Activated gamma-delta T cell treated with Interleukin-2 at 50 U/mL for 16 hours (primary cell): ENCODE results near the gene RAMP1.

ENCODE experiments used
- DNase-seq: peaks from one replicate; pipeline ENCODE4 v3.0.0-alpha.2; 2020

The RAMP1 gene

GRCh38 chr2:237896507-237896892 is 37.1 kb downstream of the RAMP1 start:
- DNase-seq = no peak

- DNase-seq = no peak
These were observed 37.5 kb downstream of the RAMP1 start for GRCh38 chr2:237896956-237897355.

- DNase-seq = no peak
These were observed 38.6 kb downstream of the RAMP1 start for GRCh38 chr2:237898057-237898414.

- DNase-seq = no peak
These were observed 41.7 kb downstream of the RAMP1 start for GRCh38 chr2:237900891-237901831.

DNA sequence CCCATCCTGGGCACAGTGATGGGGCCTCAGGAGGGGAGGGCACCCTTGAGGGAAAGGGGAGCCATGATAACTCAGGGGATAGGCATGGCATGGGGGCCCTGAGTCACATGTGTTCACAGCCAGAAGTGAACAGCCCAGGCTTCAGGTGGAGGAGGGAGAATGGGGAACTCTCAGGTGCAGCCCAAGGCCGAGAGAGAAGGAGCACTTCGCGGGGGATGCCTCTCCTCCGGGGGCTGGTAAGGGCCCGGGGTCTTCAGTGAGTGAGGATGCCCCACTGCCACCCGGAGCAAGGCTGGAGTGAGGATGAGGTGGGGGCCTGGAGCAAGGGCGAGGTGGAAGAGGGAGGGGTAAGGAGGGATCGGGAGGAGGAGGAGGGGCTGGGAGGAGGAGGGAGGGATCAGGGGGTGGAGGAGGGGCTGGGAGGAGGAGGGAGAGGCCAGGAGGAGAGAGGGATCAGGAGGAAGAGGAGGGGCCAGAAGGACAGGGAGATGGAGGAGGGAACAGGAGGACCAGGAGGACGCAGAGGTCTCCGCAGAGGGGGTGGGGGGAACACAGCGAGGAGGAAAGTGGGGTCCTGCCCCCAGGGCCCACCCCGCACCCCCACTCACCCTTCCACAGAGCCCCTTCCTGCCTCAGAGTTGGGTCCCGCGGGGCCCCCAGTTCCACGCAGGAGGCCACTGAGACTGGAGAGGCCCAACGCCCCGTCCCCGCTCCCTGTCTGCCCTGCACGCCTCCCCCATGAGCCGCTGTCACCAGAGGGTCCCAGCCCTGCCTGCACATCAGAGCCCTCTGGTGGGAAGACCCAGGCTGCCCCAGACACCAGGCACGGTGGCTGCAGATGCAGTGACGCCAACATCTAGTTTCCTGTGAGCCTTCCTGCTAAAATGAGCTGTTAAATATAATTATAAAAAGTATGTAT is 42.8 kb downstream of the RAMP1 start:
- no peak for DNase-seq

- no peak for DNase-seq
These were observed 45.6 kb downstream of the RAMP1 start for GRCh38 chr2:237904831-237905599.

- DNase-seq = no peak
These were observed 47.7 kb downstream of the RAMP1 start for GRCh38 chr2:237907144-237907543.

- DNase-seq = no peak
These were observed 49.8 kb downstream of the RAMP1 start for GRCh38 chr2:237909075-237909695.

GRCh38 chr2:237909801-237910475 is 50.5 kb downstream of the RAMP1 start:
- no peak for DNase-seq

GRCh38 chr2:237910576-237911362 is 51.3 kb downstream of the RAMP1 start:
- DNase-seq = no peak

- DNase-seq = no peak
These were observed 52.1 kb downstream of the RAMP1 start for GRCh38 chr2:237911363-237912017.

- no peak for DNase-seq
These were observed 53.1 kb downstream of the RAMP1 start for GRCh38 chr2:237912271-237913192.

- DNase-seq = no peak
These were observed 53.9 kb downstream of the RAMP1 start for GRCh38 chr2:237913193-237913917.

GRCh38 chr2:237915576-237915975 is 56.2 kb downstream of the RAMP1 start:
- DNase-seq = no peak

DNA sequence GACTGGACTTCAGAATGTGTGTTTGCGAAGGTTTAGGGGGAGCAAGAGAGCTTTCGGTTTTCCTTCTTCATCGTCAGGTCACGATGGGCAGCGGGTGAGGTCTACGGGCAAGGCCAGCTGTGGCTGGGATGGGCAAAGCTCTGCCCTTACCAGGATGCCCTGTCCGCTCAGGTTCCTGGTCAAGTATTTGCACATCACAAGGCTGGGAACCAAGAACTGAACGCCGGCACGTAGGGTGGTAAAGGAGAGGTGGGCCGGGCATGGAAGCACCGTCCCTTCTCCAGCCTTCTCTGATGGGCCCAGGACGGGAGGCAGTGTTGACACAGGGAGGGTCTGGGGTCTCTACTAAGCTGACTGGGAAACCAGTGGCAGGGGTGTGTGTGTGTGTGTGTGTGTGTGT is 56.9 kb downstream of the RAMP1 start:
- no peak for DNase-seq

- DNase-seq = no peak
These were observed 58.4 kb downstream of the RAMP1 start for GRCh38 chr2:237917696-237918374.

- DNase-seq = no peak
These were observed 60.2 kb downstream of the RAMP1 start for GRCh38 chr2:237919593-237919992.

GRCh38 chr2:237920673-237921072 is 61.2 kb downstream of the RAMP1 start:
- no peak for DNase-seq
